ENCODE results near the gene BMS1.
"Not testable (repeated sequence)": the region's sequence is repeated elsewhere in the genome, so short reads cannot be mapped to it uniquely, and the experiment has no call there.

BMS1 gene

DNA sequence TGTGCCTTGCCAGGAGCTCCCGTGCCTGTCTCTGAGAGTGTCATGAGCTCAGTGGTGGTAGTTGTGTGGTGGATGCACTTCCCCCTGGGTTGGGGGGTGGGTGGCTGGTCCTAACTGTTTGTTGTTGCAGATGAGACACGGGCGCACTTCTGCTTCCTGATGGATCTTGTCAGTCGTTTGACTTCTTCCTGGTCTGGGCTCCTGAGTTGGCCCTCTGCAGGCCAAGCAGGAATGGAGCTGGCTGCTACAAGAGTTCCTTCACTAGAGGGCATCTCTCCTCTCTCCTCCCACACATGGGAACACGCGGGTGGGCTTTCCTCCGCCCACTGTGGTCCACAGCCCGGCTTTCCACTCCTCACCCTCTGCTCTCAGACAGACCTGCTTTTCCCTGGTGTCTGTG lies 82.0 kb downstream of the BMS1 start:
- no peak for DNase-seq (ENCODE audit: low read depth, low spot score)

DNA sequence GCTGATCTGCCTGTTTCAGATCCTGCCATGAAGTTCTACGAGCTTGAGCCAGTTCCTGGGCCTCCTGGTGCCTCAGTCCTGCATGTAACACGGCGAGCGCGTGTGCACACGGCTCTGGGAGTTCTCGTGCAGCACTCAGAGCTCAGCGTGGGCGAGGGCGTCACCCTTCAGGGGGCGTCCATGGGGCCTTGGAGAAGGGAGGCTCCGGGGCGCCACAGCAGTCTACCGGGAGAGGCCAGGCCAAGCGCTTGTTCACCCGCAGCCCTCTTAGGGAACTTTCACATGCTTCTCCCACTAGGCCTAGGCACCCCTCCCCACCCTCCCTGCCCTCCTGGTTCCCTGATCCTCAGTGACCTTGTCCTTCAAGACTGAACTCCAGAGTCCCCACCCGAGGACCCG lies 83.1 kb downstream of the BMS1 start:
- no peak for DNase-seq (ENCODE audit: low read depth, low spot score)

DNA sequence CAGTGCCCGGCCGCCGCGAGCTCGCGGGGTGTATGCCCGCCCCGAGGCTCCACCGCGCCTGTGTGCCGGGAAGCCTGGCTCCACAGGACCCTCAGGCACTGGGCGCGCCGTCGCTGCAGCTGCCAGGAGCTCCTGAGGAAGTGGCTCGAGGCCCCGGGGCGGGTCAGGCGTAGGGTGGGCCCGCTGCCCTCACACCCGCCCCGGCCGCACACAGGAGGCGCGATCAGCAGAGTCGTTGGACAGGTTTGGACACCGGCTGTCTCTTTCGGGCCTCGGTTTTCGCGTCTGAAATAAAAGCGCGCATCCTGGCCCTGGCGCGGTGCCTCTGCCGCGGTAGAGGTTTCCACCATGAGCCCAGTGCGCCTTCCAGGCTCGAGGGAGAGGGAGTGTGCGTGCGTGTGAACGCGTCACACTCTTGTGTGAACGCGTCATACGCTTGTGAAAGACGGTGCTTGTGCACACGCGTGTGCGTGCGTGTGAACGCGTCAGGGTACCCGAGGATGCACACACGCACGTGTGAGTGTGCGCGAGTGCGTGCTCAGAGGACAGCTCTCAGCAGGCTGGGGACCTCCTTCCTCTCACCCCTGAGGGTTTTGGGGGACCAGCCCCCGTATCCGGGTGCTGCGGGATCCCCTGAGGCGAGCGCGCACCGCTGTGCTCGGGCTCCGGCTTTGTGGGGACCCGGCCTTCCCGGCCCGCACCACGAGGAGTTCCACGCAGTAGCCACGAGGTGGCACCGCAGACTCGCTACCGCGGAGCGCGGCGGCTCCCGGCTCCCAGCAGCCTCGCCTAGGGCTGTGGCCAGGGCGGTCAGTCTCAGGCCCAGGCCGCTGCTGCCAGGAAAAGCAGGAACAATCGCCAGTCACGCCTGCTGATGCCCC lies 83.8 kb downstream of the BMS1 start:
- DNase-seq (ENCODE audit: low read depth, low spot score), result no peak

DNA sequence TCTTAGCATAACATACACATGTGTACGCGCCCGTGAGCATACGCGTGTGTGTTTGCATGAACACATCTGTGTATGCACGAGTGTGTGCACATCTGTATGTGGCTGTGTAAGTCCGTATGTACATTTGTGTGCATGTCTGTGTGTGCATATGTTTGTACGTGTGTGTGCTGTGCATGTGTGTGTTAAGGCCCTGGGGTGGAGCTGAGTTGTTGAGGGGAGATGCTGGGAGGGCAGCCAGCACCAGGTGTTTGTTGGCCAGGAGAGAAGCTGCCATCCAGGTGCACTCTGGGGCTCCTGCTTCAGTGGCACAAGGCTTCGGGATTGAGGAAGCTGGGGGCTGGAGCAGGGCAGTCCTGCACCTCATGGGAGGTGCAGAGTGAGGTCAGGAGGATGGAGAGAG lies 85.0 kb downstream of the BMS1 start:
- DNase-seq (ENCODE audit: low read depth, low spot score), result no peak

- no peak for DNase-seq (ENCODE audit: low read depth, low spot score)
These were observed 85.9 kb downstream of the BMS1 start for GRCh38 chr10:42868530-42868929.

GRCh38 chr10:42869977-42870350 lies 87.4 kb downstream of the BMS1 start:
- DNase-seq (ENCODE audit: low read depth, low spot score), result no peak

DNA sequence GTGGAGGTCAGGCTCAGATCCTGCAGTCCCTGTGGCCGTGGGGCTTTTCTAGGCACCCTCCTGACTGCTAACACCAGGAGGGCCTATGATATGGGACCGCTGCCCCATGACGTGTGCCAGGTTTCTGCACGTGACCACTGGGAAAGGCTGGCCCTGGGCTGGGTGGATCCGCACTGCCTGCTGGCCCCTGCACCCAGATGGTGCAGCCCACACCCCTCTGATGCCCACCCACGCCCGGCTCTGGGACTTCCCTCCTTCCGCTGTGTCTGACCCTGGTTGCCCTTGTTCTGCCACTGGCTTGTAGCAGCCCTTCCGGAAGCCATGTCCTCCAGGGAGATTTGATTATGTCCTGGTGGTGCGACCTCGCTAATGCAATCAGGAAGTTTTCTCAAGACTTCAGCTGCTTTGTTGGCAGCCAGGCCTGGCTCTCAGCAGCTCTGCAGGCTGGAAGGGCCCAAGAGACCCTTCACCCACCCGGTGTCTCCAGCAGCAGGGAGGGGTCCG lies 88.6 kb downstream of the BMS1 start:
- not testable (repeated sequence) for DNase-seq (ENCODE audit: low read depth, low spot score)

DNA sequence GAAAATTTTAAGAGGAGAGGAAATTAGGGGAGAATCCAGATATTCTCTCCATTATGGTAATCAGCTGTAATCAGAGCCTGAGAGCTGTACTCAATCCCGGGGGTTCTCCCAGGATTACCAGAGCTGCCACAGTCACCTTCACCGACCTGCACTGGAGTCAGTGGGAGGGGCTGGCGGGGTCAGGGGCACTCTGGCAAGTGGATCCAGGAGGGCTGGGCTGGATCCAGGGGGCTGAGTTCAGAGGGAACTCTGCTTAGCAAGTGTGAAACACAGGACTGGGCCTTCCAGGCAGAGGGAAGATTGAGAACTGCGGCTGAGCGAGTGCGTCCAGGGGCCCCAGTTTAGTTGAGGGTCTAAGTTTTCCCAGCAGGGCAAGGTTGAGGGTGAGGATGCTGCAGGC lies 89.2 kb downstream of the BMS1 start:
- no peak for DNase-seq (ENCODE audit: low read depth, low spot score)

DNA sequence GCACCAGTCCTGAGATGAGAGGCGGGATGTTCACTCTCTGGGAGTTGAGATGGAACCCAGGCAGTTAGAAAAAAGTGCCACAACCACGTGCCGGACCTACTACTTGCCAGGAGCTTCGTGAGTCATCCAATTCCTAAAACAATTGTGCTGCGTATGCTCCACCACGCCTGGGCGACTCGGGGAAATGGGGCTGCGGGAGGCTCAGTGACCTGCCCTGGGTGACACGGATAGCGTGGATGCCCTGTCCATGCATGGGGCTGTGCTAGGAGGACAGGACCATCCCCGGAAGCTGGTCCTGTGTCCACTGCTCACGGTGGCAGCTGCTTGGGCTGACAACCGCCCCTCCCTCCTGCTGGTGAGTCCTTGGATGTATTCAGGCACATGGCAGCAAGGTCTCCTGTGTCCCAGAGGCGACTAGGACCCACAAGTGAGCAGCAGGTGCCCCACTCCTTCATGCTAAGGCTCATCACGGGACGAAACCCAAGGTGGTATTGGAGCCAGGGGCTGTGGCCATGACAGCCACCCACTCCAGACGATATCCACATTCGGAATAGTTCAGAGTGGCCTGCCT lies 90.4 kb downstream of the BMS1 start:
- no peak for DNase-seq (ENCODE audit: low read depth, low spot score)

- DNase-seq (ENCODE audit: low read depth, low spot score), result no peak
These were observed 92.3 kb downstream of the BMS1 start for GRCh38 chr10:42874713-42875387.

- no peak for DNase-seq (ENCODE audit: low read depth, low spot score)
These were observed 92.8 kb downstream of the BMS1 start for GRCh38 chr10:42875388-42875755.

DNA sequence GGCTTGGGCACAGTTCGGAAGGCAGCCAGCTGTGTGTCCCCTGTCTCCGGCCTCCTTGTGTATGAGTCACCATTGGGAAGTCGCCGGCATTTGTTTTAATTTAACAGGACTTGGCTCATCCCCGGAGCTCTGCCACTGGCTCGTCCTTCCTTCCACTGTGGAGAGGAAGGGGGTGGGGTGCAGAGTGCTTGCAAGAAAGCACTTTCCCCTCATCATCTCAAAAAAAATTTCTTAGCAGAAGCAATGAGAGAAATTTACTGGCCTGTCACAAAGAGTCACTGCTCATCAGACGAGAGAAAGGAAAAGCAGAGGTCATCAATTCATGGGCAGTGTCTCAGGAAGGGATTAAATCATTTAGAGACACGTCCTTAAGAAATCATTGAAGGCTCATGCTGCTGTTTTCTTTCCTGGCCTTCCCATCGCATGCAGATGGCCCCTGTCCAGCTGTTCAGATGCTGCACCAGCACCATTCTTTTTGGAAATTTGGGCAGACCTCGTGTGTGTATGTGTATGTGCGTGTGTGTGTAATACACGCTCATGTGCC lies 93.3 kb downstream of the BMS1 start:
- DNase-seq (ENCODE audit: low read depth, low spot score), result no peak

GRCh38 chr10:42876476-42876875 lies 93.9 kb downstream of the BMS1 start:
- no peak for DNase-seq (ENCODE audit: low read depth, low spot score)

DNA sequence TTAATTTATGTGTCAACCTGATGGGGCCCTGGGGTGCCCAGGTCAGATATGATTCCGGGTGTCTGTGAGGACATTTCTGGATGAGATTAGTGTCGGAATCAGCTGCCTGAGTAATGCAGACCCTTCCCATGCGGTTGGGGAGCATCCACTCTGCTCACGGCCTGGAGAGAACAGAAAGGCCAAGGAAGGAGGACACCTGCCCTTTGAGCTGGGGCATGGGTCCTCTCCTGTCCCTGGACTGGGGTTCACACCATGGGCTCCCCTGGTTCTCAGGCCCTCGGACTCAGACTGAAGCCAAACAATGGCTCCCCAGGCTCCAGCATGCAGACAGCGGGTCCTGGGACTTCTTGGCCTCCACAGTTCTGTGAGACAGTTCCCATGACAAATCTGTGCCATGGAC lies 94.3 kb downstream of the BMS1 start:
- DNase-seq (ENCODE audit: low read depth, low spot score), result no peak

- DNase-seq (ENCODE audit: low read depth, low spot score), result no peak
These were observed 95.0 kb downstream of the BMS1 start for GRCh38 chr10:42877496-42878030.

DNA sequence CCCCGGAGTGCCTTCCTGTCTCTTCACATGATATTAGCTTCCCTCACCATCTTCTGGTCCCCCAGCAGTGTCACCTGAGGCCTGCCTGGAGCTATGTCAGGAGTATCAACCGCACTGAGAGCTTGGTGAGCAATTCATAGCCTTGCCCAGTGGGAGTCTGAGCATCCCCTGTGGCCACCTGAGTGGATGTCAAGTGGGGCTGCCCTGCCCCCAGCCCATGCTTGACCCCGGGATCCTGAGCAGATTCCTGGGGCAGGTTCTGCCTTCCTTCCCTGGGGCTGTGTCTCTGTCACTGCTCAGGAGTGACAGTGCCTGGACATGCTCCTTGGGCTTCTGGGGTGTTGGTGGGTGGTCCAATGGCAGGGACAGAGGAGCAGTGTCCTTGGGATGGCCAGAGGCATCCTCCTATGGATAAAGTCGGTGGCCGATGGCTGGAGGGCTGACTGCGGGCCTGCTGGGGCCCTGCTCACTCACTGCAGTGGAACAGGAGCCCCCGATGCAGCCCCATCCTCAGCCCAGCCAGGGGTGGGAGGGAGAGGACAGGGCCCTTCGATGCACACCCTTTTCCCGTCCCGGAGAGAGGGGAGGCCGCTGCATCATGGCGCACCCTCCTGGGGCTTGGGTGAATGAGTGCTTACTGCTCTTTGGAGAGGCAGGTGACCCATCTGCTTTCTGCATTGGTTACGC lies 95.7 kb downstream of the BMS1 start:
- DNase-seq (ENCODE audit: low read depth, low spot score), result no peak

GRCh38 chr10:42878821-42879195 lies 96.2 kb downstream of the BMS1 start:
- DNase-seq (ENCODE audit: low read depth, low spot score), result no peak

DNA sequence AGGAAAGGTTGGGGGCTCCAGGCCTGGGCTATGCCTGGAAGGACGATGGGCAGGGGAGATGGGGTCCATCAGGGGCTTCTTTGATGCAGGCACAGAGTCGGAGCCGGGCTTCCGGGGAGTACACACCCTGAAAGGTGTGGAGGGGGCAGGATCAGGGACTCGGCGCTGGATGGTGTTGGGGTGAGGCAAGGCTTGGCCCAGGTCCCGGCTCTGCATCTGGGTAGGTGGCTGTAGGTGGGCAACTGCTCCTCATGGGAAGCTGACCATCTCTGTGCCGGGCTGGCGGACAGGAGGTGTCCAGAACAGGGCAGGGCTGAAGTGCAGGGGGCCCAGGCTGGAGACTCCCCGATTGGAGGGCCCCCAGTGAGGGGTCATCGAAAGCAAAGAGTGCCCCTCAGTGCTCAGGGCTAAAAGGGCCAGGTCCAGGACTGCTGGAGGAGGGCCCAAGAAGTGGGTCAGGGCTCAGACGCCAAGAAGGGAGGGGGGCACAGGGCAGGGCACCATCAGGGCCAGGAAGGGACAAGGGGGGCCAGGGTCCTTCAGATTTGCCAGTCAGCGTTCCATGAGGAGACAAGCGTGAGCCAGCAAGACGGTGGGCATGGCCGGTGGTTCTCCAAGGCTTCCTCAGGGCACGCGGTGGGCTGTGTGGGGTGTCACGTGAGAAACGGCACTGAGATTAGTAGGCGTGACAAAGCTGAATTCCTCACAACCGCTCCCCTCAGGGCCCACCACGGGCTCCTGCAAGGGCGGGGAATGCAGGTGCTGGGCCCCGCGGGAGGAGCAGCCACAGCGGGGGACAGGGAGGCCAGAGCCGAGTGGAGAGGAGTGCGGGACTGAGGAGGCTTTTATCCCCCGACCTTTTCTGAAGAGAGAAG lies 97.0 kb downstream of the BMS1 start:
- DNase-seq (ENCODE audit: low read depth, low spot score), result no peak

- no peak for DNase-seq (ENCODE audit: low read depth, low spot score)
These were observed 97.6 kb downstream of the BMS1 start for GRCh38 chr10:42880255-42880620.

DNA sequence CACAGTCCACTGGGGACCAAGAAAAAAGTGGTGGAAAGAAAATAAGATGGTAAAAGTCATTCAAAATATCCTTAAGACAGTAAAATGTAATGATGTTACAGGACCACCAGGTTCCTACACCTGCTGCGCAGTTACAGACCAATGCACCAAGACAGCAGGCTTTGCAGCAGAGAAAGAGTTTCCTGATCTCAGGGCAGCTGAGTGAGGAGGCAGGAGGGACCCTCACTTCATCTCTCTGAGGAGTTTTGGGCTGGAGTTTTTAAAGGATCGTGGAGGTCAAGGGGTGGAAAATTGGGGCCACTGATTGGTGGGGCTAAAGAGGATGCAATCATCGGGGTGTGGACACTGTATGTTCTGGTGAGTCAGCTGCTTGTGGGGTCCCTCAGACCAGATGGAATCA lies 100.0 kb downstream of the BMS1 start:
- no peak for DNase-seq (ENCODE audit: low read depth, low spot score)

Data from activated CD4-positive, CD25-positive, alpha-beta regulatory T cell treated with anti-CD3 and anti-CD28 coated beads, Interleukin-2, amount 50 U/mL, for 16 hours (primary cell).